CD14-positive monocyte (primary cell): ENCODE results near the gene GHSR. TPM values are rescaled to one million over a fixed set of nuclear protein-coding genes. Genes with fewer than 3 reads are reported as not detected.
"Not testable (repeated sequence)": the region's sequence is repeated elsewhere in the genome, so short reads cannot be mapped to it uniquely, and the experiment has no call there.

Experiments
- DNase-seq, 3 donors: peaks; one replicate each; pipeline ENCODE4 v3.0.0-alpha.2; 2011 to 2022
- H2AFZ ChIP-seq: 2 replicates; pipeline ENCODE4 v1.6.0; 2012; ENCODE audit warnings: mild to moderate bottlenecking, low read depth, low read length, inconsistent platforms; ENCODE audit not compliant: insufficient read depth, poor library complexity, severe bottlenecking
- H3K27ac ChIP-seq, 2 donors: 1 replicate in 1 of 2; 2 replicates in 1 of 2; pipeline ENCODE4 v1.5.1; 2012 to 2013; ENCODE audit warnings: low read length in 2 of 2, control low read depth in 1 of 2, inconsistent platforms in 1 of 2, low read depth in 1 of 2, mild to moderate bottlenecking in 1 of 2
- H3K27me3 ChIP-seq, 2 donors: one replicate each; pipeline versions ENCODE4 v1.6.0 to v1.6.1; 2011 to 2013; ENCODE audit warnings: low read length in 2 of 2; ENCODE audit not compliant: control insufficient read depth in 2 of 2, insufficient read depth in 2 of 2
- H3K36me3 ChIP-seq, 2 donors: replicated peaks in 1 of 2; 1 replicate in 1 of 2; 2 replicates in 1 of 2; pipeline versions ENCODE4 v1.5.1 to v1.6.1; 2012 to 2013; ENCODE audit warnings: low read length in 2 of 2, control low read depth in 1 of 2, inconsistent platforms in 1 of 2, mild to moderate bottlenecking in 1 of 2; ENCODE audit not compliant: insufficient read depth in 2 of 2, control insufficient read depth in 1 of 2
- H3K4me1 ChIP-seq, 2 donors: 1 replicate in 1 of 2; 2 replicates in 1 of 2; pipeline versions ENCODE4 v1.5.1 to v1.6.1; 2012 to 2013; ENCODE audit warnings: low read length in 2 of 2, control low read depth in 1 of 2, inconsistent platforms in 1 of 2, mild to moderate bottlenecking in 1 of 2, moderate library complexity in 1 of 2; ENCODE audit not compliant: insufficient read depth in 2 of 2, control insufficient read depth in 1 of 2
- H3K4me2 ChIP-seq: replicated peaks from 2 replicates; pipeline ENCODE3; 2012; ENCODE audit warnings: low read length, moderate library complexity, mild to moderate bottlenecking; ENCODE audit not compliant: poor library complexity, severe bottlenecking; ENCODE audit errors: extremely low read depth
- H3K4me3 ChIP-seq, 3 experiments: fragments of 200-600 bp in 1 of 3; sonication (generic) in 1 of 3; replicated peaks in 1 of 3; 1 replicate in 2 of 3; 2 replicates in 1 of 3; pipeline ENCODE4 v1.5.1; 2011 to 2013; ENCODE audit warnings: low read length in 3 of 3, mild to moderate bottlenecking in 3 of 3, control low read depth in 2 of 3, low read depth in 2 of 3, inconsistent platforms in 1 of 3, moderate library complexity in 1 of 3
- H3K79me2 ChIP-seq: 2 replicates; pipeline ENCODE4 v1.6.0; 2012; ENCODE audit warnings: mild to moderate bottlenecking, control low read depth, inconsistent platforms, low read length, moderate library complexity; ENCODE audit not compliant: insufficient read depth
- H3K9ac ChIP-seq: 2 replicates; pipeline ENCODE4 v1.6.0; 2017; ENCODE audit warnings: low read length, mild to moderate bottlenecking; ENCODE audit not compliant: insufficient read depth, poor library complexity, severe bottlenecking
- H3K9me3 ChIP-seq, 2 donors: replicated peaks in 1 of 2; 1 replicate in 1 of 2; 2 replicates in 1 of 2; pipeline versions ENCODE4 v1.5.1 to v1.6.1; 2012 to 2013; ENCODE audit warnings: low read length in 2 of 2, control low read depth in 1 of 2; ENCODE audit not compliant: control insufficient read depth in 1 of 2, insufficient read depth in 1 of 2
- H4K20me1 ChIP-seq: 2 replicates; pipeline ENCODE4 v1.6.0; 2012; ENCODE audit warnings: mild to moderate bottlenecking, low read length, control low read depth, moderate library complexity; ENCODE audit not compliant: insufficient read depth
- H3K27ac Mint-ChIP-seq, 7 donors: one replicate each; pipeline ENCODE4 v1.8.0; 2020; ENCODE audit warnings: mild to moderate bottlenecking in 7 of 7, mixed read lengths in 7 of 7, moderate library complexity in 6 of 7, inconsistent platforms in 2 of 7
- H3K27me3 Mint-ChIP-seq, 3 donors: one replicate each; pipeline ENCODE4 v1.8.0; 2021 to 2022; ENCODE audit warnings: low read depth in 3 of 3, mild to moderate bottlenecking in 3 of 3, mixed read lengths in 3 of 3, moderate library complexity in 3 of 3, inconsistent platforms in 1 of 3
- H3K36me3 Mint-ChIP-seq, 2 donors: one replicate each; pipeline ENCODE4 v1.8.0; 2020; ENCODE audit warnings: mixed read lengths in 2 of 2, inconsistent platforms in 1 of 2, mild to moderate bottlenecking in 1 of 2
- H3K4me1 Mint-ChIP-seq: one replicate; pipeline ENCODE4 v1.8.0; 2020; ENCODE audit warnings: mild to moderate bottlenecking, mixed read lengths
- H3K4me3 Mint-ChIP-seq, 2 donors: one replicate each; pipeline ENCODE4 v1.8.0; 2020; ENCODE audit warnings: mild to moderate bottlenecking in 2 of 2, mixed read lengths in 2 of 2, moderate library complexity in 1 of 2
- H3K9me3 Mint-ChIP-seq, 7 donors: one replicate each; pipeline ENCODE4 v1.8.0; 2020 to 2022; ENCODE audit warnings: mixed read lengths in 7 of 7, mild to moderate bottlenecking in 6 of 7, moderate library complexity in 6 of 7, inconsistent platforms in 2 of 7
- WGBS: methylation state at CpG from one replicate; pipeline ENCODE4 v1.1.5; 2013; ENCODE audit warnings: missing lambda C conversion rate; ENCODE audit not compliant: insufficient coverage; 5-methylcytosine and 5-hydroxymethylcytosine counted together
- intact Hi-C, 2 donors: fragments of 100-400 bp; cut with micrococcal nuclease; formaldehyde crosslinking; loops; one replicate each; pipeline versions ENCODE4 v1.15.0 to v1.15.1; 2023
- polyA minus RNA-seq: library from RNA; depleted of rRNA, polyadenylated mRNA; stranded (reverse); fragments of >200 nt; gene quantifications from 2 replicates; pipeline ENCODE4 v1.2.3, GENCODE V29; 2012
- polyA plus RNA-seq, 3 donors: library from polyadenylated mRNA; depleted of rRNA in 1 of 3; unstranded in 2 of 3; stranded (reverse) in 1 of 3; fragments of 300-500 nt in 2 of 3; fragments of >200 nt in 1 of 3; fragmentation: Illumina TruSeq in 2 of 3; gene quantifications; 1 replicate in 2 of 3; 2 replicates in 1 of 3; pipeline ENCODE4 v1.2.3, GENCODE V29; 2012 to 2021
- total RNA-seq, 12 experiments: library from RNA in 1 of 12; stranded (reverse) in 1 of 12; fragments of 120-200 nt in 1 of 12; gene quantifications; one replicate each; pipeline ENCODE4 v1.2.4 and lab custom pipeline; 2013 to 2026; ENCODE audit warnings: mixed read lengths in 6 of 12, inconsistent platforms in 1 of 12
- TF ChIP-seq, protein P1 (sequence below): fragments of 200-600 bp; IDR thresholded peaks from one replicate; pipeline ENCODE4 v1.8.0; 2022; ENCODE audit warnings: antibody characterized with exemption, mild to moderate bottlenecking

GHSR gene, protein sequence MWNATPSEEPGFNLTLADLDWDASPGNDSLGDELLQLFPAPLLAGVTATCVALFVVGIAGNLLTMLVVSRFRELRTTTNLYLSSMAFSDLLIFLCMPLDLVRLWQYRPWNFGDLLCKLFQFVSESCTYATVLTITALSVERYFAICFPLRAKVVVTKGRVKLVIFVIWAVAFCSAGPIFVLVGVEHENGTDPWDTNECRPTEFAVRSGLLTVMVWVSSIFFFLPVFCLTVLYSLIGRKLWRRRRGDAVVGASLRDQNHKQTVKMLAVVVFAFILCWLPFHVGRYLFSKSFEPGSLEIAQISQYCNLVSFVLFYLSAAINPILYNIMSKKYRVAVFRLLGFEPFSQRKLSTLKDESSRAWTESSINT
- not detected for total RNA-seq (2013)
- polyA plus RNA-seq (not detected), polyA minus RNA-seq (not detected in 2 replicates), total RNA-seq (lab: John Stamatoyannopoulos, UW) (0 to 1.5 (median 0) reads per million in 11 experiments)

DNA sequence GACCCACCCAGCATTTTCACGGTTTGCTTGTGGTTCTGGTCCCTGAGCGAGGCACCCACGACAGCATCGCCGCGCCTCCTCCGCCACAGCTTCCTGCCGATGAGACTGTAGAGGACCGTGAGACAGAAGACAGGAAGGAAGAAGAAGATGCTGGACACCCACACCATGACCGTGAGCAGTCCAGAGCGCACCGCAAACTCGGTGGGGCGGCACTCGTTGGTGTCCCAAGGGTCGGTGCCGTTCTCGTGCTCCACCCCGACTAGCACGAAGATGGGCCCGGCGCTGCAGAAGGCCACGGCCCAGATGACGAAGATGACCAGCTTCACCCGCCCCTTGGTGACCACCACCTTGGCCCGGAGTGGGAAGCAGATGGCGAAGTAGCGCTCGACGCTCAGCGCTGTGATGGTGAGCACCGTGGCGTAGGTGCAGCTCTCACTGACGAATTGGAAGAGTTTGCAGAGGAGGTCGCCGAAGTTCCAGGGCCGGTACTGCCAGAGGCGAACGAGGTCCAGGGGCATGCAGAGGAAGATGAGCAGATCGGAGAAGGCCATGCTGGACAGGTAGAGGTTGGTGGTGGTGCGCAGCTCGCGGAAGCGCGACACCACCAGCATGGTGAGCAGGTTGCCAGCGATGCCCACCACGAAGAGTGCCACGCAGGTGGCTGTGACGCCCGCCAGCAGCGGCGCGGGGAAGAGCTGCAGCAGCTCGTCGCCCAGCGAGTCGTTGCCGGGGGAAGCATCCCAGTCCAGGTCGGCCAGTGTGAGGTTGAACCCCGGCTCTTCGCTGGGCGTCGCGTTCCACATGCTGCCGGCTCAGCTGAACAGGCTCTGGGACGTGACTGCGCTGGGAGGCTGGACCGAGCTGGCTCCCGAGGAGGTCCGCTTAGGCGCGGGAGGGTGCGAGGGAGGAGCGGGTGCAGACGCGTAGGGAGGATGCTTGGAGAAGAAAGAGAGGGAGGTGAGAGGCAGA lies at the start of gene GHSR:
Gene GHSR, minus strand, starts transcription at position 846 of the 969 bp plus-strand sequence. Its CDS starts 43 bp downstream, at position 803.
- H3K27me3 Mint-ChIP-seq, result peaks cover 67 to 73% (median 71%) of the 10 kb centered on the region in 3 donors
- intact Hi-C loops, result no loop called here
- Histone ChIP-seq H3K27ac (no peak within 1 kb of the TSS), H3K4me1 (no peaks in the 10 kb centered on the region), H2AFZ (no peak within 1 kb of the TSS), H3K9ac (no peak within 1 kb of the TSS), H4K20me1 (no peaks in the 10 kb centered on the region), H3K79me2 (no peaks in the 10 kb centered on the region), H3K4me3 (no peak within 1 kb of the TSS), H3K27me3 (peaks cover 71 to 90% of the 10 kb centered on the region in 2 donors), H3K4me2 (no peak within 1 kb of the TSS), H3K9me3 (peaks cover 7 to 43% of the 10 kb centered on the region in 2 donors), H3K36me3 (no peaks in the 10 kb centered on the region)
- WGBS, result 11% methylated on average over 71 of the region's 76 CpGs
- H3K27ac Mint-ChIP-seq, result peak within 1 kb of the TSS in 1 of 7 donors; percentile 11
- DNase-seq, result no peak
- peaks cover 0 to 35% (median 23%) of the 10 kb centered on the region in 7 donors for H3K9me3 Mint-ChIP-seq
- TF ChIP-seq, protein P1, sequence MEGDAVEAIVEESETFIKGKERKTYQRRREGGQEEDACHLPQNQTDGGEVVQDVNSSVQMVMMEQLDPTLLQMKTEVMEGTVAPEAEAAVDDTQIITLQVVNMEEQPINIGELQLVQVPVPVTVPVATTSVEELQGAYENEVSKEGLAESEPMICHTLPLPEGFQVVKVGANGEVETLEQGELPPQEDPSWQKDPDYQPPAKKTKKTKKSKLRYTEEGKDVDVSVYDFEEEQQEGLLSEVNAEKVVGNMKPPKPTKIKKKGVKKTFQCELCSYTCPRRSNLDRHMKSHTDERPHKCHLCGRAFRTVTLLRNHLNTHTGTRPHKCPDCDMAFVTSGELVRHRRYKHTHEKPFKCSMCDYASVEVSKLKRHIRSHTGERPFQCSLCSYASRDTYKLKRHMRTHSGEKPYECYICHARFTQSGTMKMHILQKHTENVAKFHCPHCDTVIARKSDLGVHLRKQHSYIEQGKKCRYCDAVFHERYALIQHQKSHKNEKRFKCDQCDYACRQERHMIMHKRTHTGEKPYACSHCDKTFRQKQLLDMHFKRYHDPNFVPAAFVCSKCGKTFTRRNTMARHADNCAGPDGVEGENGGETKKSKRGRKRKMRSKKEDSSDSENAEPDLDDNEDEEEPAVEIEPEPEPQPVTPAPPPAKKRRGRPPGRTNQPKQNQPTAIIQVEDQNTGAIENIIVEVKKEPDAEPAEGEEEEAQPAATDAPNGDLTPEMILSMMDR, result no peak
- H3K4me1 Mint-ChIP-seq, result peaks cover 36% of the 10 kb centered on the region
- peak within 1 kb of the TSS in 1 of 2 donors; percentile 83 for H3K4me3 Mint-ChIP-seq
- peaks cover 0 to 18% of the 10 kb centered on the region in 2 donors for H3K36me3 Mint-ChIP-seq

DNA sequence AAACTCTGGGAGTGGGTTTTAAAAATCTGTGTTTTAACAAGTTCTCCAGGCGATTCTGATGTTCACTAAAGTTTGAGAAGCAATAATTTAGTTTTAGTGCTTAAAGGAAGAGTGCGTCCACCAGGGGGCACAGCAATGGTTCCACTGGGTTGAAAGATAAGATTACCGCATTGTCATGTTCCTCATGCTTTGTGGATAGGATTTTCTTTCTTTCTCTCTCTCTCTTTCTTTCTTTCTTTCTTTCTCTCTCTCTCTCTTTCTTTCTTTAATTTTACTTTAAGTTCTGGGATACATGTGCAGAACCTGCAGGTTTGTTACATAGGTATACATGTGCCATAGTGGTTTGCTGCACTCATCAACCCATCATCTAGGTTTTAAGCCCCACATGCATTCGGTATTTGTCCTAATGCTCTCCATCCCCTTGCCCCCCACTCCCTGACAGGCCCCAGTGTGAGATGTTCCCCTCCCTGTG lies 42.0 kb upstream of the GHSR start:
- intact Hi-C loops, result loop anchor here (5.0 kb wide), 2 partner anchors 102 to 107 kb away; no protein-coding TSS in a partner anchor
- not testable (repeated sequence) for H3K79me2 ChIP-seq, H3K27me3 Mint-ChIP-seq, H3K4me2 ChIP-seq, H2AFZ ChIP-seq, H3K4me1 ChIP-seq, H3K9ac ChIP-seq, H3K4me3 ChIP-seq, H3K36me3 Mint-ChIP-seq, H3K27ac ChIP-seq, H3K4me1 Mint-ChIP-seq, H3K27me3 ChIP-seq, H4K20me1 ChIP-seq, H3K4me3 Mint-ChIP-seq, H3K9me3 Mint-ChIP-seq, H3K36me3 ChIP-seq, H3K9me3 ChIP-seq
- TF ChIP-seq, protein P1, result peak; percentile 84
- no CpG with 5 or more reads among the region's 4 CpGs for WGBS
- DNase-seq, result peak; percentile 63 to 76 (median 66)
- H3K27ac Mint-ChIP-seq, result peak overlapping the region in 4 of 7 donors; percentile 27 to 70 (median 52)
